GM12878 (cell line): ENCODE data around the gene XRCC4. TPM values are rescaled to one million over a fixed set of nuclear protein-coding genes. Genes with fewer than 3 reads are reported as not detected.
A peak's percentile ranks its signal among the peaks of the same experiment; 100 is the strongest.

Source experiments
- CHD1 ChIP-seq: IDR thresholded peaks from 2 replicates; pipeline ENCODE4 v1.6.1; 2012; ENCODE audit warnings: low read depth, low read length, improper control_type of control experiment
- EGR1 ChIP-seq, 2 experiments: IDR thresholded peaks; 1 replicate in 1 of 2; 2 replicates in 1 of 2; pipeline ENCODE4 v1.6.1; 2011 to 2012; ENCODE audit warnings: low read depth in 2 of 2, low read length in 2 of 2, borderline replicate concordance in 1 of 2, mild to moderate bottlenecking in 1 of 2, moderate library complexity in 1 of 2
- ELK1 ChIP-seq: IDR thresholded peaks from 2 replicates; pipeline ENCODE4 v1.6.1; 2012; ENCODE audit warnings: low read depth, low read length, improper control_type of control experiment
- GABPA ChIP-seq: IDR thresholded peaks from 2 replicates; pipeline ENCODE4 v1.6.1; 2014; ENCODE audit warnings: antibody characterized with exemption, low read depth, mild to moderate bottlenecking, inconsistent platforms
- JUNB ChIP-seq: IDR thresholded peaks from 2 replicates; pipeline ENCODE4 v1.6.1; 2016; ENCODE audit warnings: antibody characterized with exemption, mild to moderate bottlenecking
- NBN ChIP-seq: fragments of 450-650 bp; IDR thresholded peaks from 2 replicates; pipeline ENCODE4 v1.6.1; 2016
- NFIC ChIP-seq: IDR thresholded peaks from 2 replicates; pipeline ENCODE4 v1.6.1; 2012; ENCODE audit warnings: low read depth, mild to moderate bottlenecking, inconsistent platforms, low read length, moderate library complexity
- PAX5 ChIP-seq: IDR thresholded peaks from 2 replicates; pipeline ENCODE4 v1.6.1; 2011; ENCODE audit warnings: low read depth, low read length, borderline replicate concordance
- POLR2AphosphoS2 ChIP-seq: IDR thresholded peaks from 2 replicates; pipeline ENCODE4 v1.6.1; 2011; ENCODE audit warnings: low read depth, mild to moderate bottlenecking, low read length, improper control_type of control experiment, moderate library complexity
- REST ChIP-seq: IDR thresholded peaks from 2 replicates; pipeline ENCODE4 v1.6.1; 2012; ENCODE audit warnings: mild to moderate bottlenecking, low read depth, low read length
- SMARCA5 ChIP-seq: fragments of 450-650 bp; IDR thresholded peaks from 2 replicates; pipeline ENCODE4 v1.6.1; 2017; ENCODE audit warnings: mild to moderate bottlenecking
- SP1 ChIP-seq: IDR thresholded peaks from one replicate; pipeline ENCODE4 v1.6.1; 2011; ENCODE audit warnings: low read depth, low read length
- STAT3 ChIP-seq: IDR thresholded peaks from 2 replicates; pipeline ENCODE4 v1.6.1; 2011; ENCODE audit warnings: low read depth, low read length, improper control_type of control experiment
- TCF7 ChIP-seq: IDR thresholded peaks from 2 replicates; pipeline ENCODE4 v1.6.1; 2014; ENCODE audit warnings: antibody characterized with exemption, borderline replicate concordance
- ZBTB40 ChIP-seq: fragments of 450-650 bp; IDR thresholded peaks from 2 replicates; pipeline ENCODE4 v1.6.1; 2016; ENCODE audit warnings: mild to moderate bottlenecking, moderate library complexity, borderline replicate concordance
- polyA plus RNA-seq, 11 experiments: library from polyadenylated mRNA; depleted of rRNA in 4 of 11; unstranded in 6 of 11; stranded (reverse) in 5 of 11; fragments of >200 nt; fragmentation: Nextera tagmentation in 4 of 11; fragmentation: Illumina TruSeq in 1 of 11; extraction: Ambion mirVana in 4 of 11; extraction: Trizol in 1 of 11; gene quantifications; 1 replicate in 1 of 11; 2 replicates in 10 of 11; pipeline versions ENCODE4 v1.2.1 to v1.2.3, GENCODE V29; 2011 to 2016; ENCODE audit warnings: inconsistent platforms in 2 of 11, missing spikeins in 2 of 11, low read depth in 1 of 11
- total RNA-seq, 4 experiments: library from RNA; depleted of rRNA in 3 of 4; stranded (reverse); fragments of >200 nt in 3 of 4; fragmentation: Illumina TruSeq in 1 of 4; extraction: Trizol in 1 of 4; gene quantifications; 2 replicates each; pipeline versions ENCODE4 v1.2.1 to v1.2.3, GENCODE V29; 2013 to 2021
- TF ChIP-seq, protein P1 (sequence below): fragments of 450-650 bp; IDR thresholded peaks from 2 replicates; pipeline ENCODE4 v1.6.1; 2016; ENCODE audit warnings: mild to moderate bottlenecking
- TF ChIP-seq, protein P2 (sequence below): fragments of 450-650 bp; IDR thresholded peaks from 2 replicates; pipeline ENCODE4 v1.6.1; 2016; ENCODE audit warnings: mild to moderate bottlenecking

Gene XRCC4
- total and polyA plus RNA-seq, 10 of the 15 experiments (the other 5 are each of a cell fraction or from before 2014, with no cell fraction given): 12.1 to 53.6 (median 25.8) TPM

GRCh38 chr5:83076742-83077661, at the start of gene XRCC4, which contains the start of gene TMEM167A (continued):
- TF ChIP-seq, protein P1, sequence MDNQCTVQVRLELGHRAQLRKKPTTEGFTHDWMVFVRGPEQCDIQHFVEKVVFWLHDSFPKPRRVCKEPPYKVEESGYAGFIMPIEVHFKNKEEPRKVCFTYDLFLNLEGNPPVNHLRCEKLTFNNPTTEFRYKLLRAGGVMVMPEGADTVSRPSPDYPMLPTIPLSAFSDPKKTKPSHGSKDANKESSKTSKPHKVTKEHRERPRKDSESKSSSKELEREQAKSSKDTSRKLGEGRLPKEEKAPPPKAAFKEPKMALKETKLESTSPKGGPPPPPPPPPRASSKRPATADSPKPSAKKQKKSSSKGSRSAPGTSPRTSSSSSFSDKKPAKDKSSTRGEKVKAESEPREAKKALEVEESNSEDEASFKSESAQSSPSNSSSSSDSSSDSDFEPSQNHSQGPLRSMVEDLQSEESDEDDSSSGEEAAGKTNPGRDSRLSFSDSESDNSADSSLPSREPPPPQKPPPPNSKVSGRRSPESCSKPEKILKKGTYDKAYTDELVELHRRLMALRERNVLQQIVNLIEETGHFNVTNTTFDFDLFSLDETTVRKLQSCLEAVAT: peak; percentile 75; the same call in 1 of the 2 replicates
- TF ChIP-seq ELK1: peak; percentile 97
- 0 out of 3 replicates have a peak, but pooled peaks of 1 of the 2 experiments have one; percentile 15 for TF ChIP-seq EGR1 (IDR thresholded peaks at IDR 0.05; ENCODE audit: borderline replicate concordance in 1 of 2, low read depth in 2 of 2, low read length in 2 of 2)
- 0 out of 2 replicates have a peak, but pooled peaks have one; percentile 26 for TF ChIP-seq PAX5
- TF ChIP-seq GABPA: peak; percentile 95
- no peak for TF ChIP-seq SMARCA5
- no peak for TF ChIP-seq JUNB
- TF ChIP-seq NBN: peak; percentile 65; the same call in 1 of the 2 replicates
- no peak; the same call in 1 of the 2 replicates for TF ChIP-seq TCF7
- no peak for TF ChIP-seq NFIC
- no peak for TF ChIP-seq REST
- peak; percentile 87 for TF ChIP-seq SP1
- TF ChIP-seq, protein P2, sequence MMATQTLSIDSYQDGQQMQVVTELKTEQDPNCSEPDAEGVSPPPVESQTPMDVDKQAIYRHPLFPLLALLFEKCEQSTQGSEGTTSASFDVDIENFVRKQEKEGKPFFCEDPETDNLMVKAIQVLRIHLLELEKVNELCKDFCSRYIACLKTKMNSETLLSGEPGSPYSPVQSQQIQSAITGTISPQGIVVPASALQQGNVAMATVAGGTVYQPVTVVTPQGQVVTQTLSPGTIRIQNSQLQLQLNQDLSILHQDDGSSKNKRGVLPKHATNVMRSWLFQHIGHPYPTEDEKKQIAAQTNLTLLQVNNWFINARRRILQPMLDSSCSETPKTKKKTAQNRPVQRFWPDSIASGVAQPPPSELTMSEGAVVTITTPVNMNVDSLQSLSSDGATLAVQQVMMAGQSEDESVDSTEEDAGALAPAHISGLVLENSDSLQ: peak; percentile 95
- peak; percentile 88 for TF ChIP-seq POLR2AphosphoS2
- no peak for TF ChIP-seq CHD1
- no peak for TF ChIP-seq STAT3
- peak; percentile 97 for TF ChIP-seq ZBTB40
